Measurements from ENCODE around the gene NOSIP.
A peak's percentile ranks its signal among the peaks of the same experiment; 100 is the strongest.

NOSIP gene

DNA sequence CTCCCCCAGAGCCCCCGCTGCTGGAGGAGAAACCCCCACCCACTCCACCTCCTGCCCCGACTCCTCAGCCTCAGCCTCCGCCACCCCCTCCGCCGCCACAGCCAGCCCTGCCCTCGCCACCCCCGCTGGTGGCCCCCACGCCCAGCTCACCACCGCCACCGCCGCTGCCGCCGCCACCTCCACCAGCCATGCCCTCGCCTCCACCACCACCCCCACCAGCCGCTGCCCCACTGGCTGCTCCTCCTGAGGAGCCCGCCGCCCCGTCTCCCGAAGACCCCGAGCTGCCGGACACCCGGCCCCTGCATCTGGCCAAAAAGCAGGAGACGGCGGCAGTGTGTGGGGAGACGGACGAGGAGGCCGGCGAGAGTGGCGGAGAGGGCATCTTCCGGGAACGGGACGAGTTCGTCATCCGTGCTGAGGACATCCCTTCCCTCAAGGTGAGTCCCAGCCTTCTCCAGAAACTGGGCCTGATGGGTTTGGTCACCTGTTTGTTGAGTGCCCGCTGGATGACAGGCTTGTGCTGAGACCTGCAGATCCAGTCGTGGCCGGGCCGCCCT lies 21.2 kb upstream of the NOSIP start:
- peaks cover 38% of the 10 kb centered on the region for H3K36me3 Mint-ChIP-seq (ENCODE audit: low read depth)
- DNase-seq (ENCODE audit: low spot score): no peak
- no peaks in the 10 kb centered on the region for H3K27me3 Mint-ChIP-seq (ENCODE audit: low read depth)
- H3K4me3 Mint-ChIP-seq: no peak overlapping the region
- no peak overlapping the region for H3K27ac Mint-ChIP-seq
- no peaks in the 10 kb centered on the region for H3K9me3 Mint-ChIP-seq
- H3K4me1 Mint-ChIP-seq (ENCODE audit: low read depth): no peaks in the 10 kb centered on the region

DNA sequence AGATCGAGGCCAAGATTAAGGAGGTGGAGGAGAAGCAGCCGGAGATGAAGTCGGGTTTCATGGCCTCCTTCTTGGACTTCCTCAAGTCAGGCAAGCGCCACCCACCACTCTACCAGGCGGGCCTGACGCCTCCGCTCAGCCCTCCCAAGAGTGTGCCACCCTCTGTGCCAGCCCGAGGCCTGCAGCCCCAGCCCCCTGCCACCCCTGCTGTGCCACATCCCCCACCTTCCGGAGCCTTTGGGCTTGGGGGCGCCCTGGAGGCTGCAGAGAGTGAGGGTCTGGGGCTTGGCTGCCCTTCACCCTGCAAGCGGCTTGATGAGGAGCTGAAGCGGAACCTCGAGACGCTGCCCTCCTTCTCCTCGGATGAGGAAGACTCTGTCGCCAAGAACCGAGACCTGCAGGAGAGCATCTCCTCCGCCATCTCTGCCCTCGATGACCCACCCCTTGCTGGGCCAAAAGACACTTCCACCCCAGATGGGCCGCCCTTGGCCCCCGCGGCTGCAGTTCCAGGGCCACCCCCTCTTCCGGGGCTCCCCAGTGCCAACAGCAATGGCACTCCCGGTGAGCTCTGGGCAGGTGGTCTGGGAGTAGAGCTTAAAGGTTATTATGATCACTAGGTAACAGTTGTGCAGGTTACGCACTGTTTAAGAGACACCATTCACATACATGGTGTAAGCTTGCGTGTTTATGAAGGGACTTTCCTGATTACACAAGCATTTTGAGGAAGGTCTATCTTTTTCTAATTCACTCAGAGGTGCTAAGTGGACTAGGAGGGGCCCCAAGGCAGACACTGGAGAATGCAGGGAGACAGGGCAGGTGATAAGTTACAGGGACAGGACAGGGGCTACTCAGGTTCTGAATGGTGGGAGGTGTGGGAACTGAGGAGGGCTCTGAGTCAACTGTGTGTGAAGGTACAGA lies 19.3 kb upstream of the NOSIP start:
- H3K9me3 Mint-ChIP-seq: no peaks in the 10 kb centered on the region
- DNase-seq (ENCODE audit: low spot score): no peak
- H3K27me3 Mint-ChIP-seq (ENCODE audit: low read depth): no peaks in the 10 kb centered on the region
- H3K36me3 Mint-ChIP-seq (ENCODE audit: low read depth): peaks cover 38% of the 10 kb centered on the region
- H3K4me1 Mint-ChIP-seq (ENCODE audit: low read depth): no peaks in the 10 kb centered on the region
- H3K27ac Mint-ChIP-seq: no peak overlapping the region
- no peak overlapping the region for H3K4me3 Mint-ChIP-seq

DNA sequence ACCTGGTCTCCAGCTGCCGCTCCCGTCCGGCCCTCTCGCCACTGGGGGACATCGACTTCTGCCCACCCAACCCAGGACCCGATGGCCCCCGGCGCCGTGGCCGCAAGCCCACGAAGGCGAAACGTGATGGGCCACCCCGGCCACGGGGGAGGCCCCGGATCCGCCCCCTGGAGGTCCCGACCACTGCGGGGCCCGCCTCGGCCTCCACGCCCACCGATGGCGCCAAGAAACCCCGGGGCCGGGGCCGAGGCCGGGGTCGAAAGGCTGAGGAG lies 17.3 kb upstream of the NOSIP start:
- Mint-ChIP-seq H3K36me3 (ENCODE audit: low read depth) (peaks cover 43% of the 10 kb centered on the region), H3K4me3 (no peak overlapping the region)

DNA sequence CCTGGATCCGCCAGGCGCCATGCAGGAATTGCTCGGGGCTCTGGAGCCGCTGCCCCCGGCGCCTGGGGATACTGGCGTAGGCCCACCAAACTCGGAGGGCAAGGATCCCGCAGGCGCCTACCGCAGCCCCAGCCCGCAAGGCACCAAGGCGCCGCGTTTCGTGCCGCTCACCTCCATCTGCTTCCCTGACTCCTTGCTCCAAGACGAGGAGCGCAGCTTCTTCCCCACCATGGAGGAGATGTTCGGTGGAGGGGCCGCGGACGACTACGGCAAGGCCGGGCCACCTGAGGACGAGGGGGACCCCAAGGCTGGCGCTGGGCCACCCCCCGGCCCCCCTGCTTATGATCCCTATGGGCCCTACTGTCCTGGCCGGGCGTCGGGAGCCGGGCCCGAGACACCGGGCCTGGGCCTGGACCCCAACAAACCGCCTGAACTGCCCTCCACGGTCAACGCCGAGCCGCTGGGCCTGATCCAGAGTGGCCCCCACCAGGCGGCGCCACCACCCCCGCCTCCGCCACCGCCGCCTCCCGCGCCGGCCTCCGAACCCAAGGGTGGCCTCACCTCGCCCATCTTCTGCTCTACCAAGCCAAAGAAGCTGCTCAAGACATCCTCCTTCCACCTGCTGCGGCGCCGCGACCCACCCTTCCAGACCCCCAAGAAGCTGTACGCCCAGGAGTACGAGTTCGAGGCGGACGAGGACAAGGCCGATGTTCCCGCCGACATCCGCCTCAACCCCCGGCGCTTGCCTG lies 16.8 kb upstream of the NOSIP start:
- no peak overlapping the region for H3K27ac Mint-ChIP-seq
- peaks cover 39% of the 10 kb centered on the region for H3K36me3 Mint-ChIP-seq (ENCODE audit: low read depth)
- no peak overlapping the region for H3K4me3 Mint-ChIP-seq
- H3K27me3 Mint-ChIP-seq (ENCODE audit: low read depth): no peaks in the 10 kb centered on the region
- H3K4me1 Mint-ChIP-seq (ENCODE audit: low read depth): peaks cover 20% of the 10 kb centered on the region
- DNase-seq (ENCODE audit: low spot score): no peak
- H3K9me3 Mint-ChIP-seq: no peaks in the 10 kb centered on the region

More for the DNA sequence above, 17.3 kb upstream of the NOSIP start:
- peaks cover 14% of the 10 kb centered on the region for H3K4me1 Mint-ChIP-seq (ENCODE audit: low read depth)
- H3K27ac Mint-ChIP-seq: no peak overlapping the region
- H3K9me3 Mint-ChIP-seq: no peaks in the 10 kb centered on the region
- H3K27me3 Mint-ChIP-seq (ENCODE audit: low read depth): no peaks in the 10 kb centered on the region
- no peak for DNase-seq (ENCODE audit: low spot score)

DNA sequence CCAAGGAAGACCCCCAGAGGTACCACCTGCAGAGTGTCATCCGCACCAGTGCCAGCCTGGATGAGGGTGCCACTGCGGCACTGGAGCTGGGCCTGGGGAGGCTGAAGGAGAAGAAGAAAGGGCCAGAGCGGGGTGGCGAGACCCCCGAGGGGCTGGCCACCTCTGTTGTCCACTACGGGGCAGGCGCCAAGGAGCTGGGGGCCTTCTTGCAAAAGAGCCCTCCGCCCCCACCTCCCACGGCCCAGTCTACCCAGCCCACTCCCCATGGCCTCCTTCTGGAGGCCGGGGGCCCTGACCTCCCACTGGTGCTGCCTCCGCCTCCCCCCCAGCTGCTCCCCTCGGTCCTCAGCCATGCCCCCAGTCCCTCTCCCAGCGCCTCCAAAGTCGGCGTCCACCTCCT lies 16.1 kb upstream of the NOSIP start:
- Mint-ChIP-seq H3K27ac (no peak overlapping the region), H3K4me3 (no peak overlapping the region), H3K36me3 (ENCODE audit: low read depth) (peaks cover 35% of the 10 kb centered on the region), H3K27me3 (ENCODE audit: low read depth) (no peaks in the 10 kb centered on the region), H3K9me3 (no peaks in the 10 kb centered on the region), H3K4me1 (ENCODE audit: low read depth) (peaks cover 20% of the 10 kb centered on the region)
- no peak for DNase-seq (ENCODE audit: low spot score)

DNA sequence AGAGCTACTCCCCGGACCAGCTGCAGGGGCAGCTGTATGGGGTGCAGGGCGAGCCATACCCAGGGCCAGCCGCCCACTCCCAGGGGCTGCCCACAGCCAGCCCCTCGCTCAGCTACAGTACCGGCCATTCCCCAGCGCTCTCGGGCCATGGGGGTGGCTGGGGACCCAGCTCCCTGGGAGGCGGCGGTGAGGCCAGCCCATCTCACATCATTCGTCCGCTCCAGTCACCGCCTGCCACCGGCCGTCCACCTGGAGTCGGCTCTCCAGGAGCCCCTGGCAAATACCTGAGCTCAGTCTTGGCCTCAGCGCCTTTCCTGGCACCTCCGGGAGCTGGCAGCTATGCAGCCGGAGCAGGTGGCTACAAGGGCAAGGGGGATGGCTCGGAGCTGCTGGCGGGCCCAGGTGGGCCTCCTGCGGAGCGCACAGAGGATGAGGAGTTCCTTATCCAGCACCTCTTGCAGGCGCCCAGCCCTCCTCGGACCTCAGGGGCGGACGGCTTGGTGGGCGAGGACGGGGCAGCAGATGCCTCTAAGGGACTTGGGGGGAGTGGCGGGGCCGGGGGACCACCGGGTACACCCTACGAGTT lies 15.6 kb upstream of the NOSIP start:
- H3K27ac Mint-ChIP-seq: no peak overlapping the region
- no peak for DNase-seq (ENCODE audit: low spot score)
- H3K36me3 Mint-ChIP-seq (ENCODE audit: low read depth): peaks cover 31% of the 10 kb centered on the region
- H3K4me1 Mint-ChIP-seq (ENCODE audit: low read depth): peaks cover 20% of the 10 kb centered on the region
- no peak overlapping the region for H3K4me3 Mint-ChIP-seq
- no peaks in the 10 kb centered on the region for H3K9me3 Mint-ChIP-seq
- H3K27me3 Mint-ChIP-seq (ENCODE audit: low read depth): no peaks in the 10 kb centered on the region

DNA sequence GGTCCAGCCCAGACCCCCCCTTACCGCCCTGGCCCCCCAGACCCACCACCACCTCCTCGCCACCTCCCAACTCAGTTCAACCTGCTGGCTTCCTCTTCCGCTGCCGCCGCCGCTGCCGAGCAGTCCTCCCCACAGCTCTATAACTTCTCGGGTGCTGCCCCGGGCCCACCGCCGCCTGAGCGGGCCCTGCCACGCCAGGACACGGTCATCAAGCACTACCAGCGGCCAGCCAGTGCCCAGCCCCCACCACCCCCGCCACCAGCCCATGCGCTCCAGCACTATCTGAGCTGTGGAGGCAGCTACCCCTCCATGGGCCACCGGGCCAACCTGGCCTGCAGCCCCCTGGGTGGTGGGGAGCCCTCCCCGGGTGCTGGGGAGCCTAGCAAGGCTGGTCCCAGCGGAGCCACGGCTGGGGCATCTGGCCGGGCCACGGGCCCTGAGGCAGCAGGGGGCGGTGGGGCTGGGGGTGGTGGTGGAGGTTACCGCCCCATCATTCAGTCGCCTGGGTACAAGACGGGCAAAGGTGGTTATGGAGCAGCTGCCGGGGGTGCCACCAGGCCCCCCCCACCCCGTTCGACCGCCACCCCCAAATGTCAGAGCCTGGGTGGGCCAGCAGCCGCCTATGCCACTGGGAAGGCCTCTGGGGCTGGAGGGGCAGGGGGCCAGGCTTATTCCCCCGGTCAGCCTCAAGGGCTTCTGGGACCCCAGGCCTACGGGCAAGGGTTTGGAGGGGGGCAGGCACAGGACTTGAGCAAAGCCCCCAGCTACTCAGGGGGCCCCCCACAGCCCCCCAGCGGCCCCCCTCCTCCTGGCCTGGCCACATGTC lies 14.8 kb upstream of the NOSIP start:
- H3K36me3 Mint-ChIP-seq (ENCODE audit: low read depth): peaks cover 26% of the 10 kb centered on the region
- no peak overlapping the region for H3K4me3 Mint-ChIP-seq
- no peak overlapping the region for H3K27ac Mint-ChIP-seq
- no peaks in the 10 kb centered on the region for H3K27me3 Mint-ChIP-seq (ENCODE audit: low read depth)
- H3K9me3 Mint-ChIP-seq: no peaks in the 10 kb centered on the region
- no peak for DNase-seq (ENCODE audit: low spot score)
- peaks cover 20% of the 10 kb centered on the region for H3K4me1 Mint-ChIP-seq (ENCODE audit: low read depth)

DNA sequence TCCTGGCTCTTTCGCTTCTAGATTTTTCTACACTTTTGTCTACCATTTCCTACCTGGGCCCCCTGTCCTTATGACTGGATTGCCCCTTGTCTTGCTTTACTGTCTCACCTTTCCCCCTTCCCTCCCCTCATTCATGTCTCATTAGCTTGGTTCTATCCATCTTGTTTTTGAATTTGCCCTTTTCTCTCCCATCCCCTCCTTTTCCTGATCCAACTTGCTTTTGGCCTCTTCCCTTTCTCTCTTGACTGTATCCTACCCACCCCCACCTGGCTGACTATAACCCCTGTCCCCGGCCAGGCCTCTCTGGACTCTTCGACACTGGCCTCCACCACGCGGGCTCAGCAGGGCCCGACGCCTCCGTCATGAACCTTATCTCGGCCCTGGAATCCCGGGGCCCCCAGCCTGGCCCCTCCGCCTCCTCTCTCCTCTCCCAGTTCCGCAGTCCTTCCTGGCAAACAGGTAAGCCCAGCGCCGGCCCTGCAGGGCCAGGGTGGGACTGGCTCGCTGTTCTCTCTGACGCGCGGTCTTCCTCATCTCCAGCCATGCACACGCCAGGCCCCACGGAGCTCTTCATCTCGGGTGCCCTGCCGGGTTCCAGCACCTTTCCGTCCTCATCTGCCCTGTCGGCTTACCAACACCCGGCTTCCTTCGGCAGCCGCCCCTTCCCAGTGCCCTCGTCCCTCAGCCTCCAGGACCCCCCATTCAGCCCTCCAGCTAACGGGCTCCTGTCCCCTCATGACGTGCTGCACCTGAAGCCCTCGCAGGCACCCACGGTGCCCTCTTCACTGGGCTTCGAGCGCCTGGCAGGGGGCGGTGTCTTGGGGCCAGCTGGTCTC lies 14.0 kb upstream of the NOSIP start:
- no peaks in the 10 kb centered on the region for H3K9me3 Mint-ChIP-seq
- H3K4me1 Mint-ChIP-seq (ENCODE audit: low read depth): peaks cover 25% of the 10 kb centered on the region
- peak overlapping the region; percentile 92 for H3K27ac Mint-ChIP-seq
- no peaks in the 10 kb centered on the region for H3K27me3 Mint-ChIP-seq (ENCODE audit: low read depth)
- H3K36me3 Mint-ChIP-seq (ENCODE audit: low read depth): peaks cover 22% of the 10 kb centered on the region
- H3K4me3 Mint-ChIP-seq: peak overlapping the region; percentile 95
- no peak for DNase-seq (ENCODE audit: low spot score)

DNA sequence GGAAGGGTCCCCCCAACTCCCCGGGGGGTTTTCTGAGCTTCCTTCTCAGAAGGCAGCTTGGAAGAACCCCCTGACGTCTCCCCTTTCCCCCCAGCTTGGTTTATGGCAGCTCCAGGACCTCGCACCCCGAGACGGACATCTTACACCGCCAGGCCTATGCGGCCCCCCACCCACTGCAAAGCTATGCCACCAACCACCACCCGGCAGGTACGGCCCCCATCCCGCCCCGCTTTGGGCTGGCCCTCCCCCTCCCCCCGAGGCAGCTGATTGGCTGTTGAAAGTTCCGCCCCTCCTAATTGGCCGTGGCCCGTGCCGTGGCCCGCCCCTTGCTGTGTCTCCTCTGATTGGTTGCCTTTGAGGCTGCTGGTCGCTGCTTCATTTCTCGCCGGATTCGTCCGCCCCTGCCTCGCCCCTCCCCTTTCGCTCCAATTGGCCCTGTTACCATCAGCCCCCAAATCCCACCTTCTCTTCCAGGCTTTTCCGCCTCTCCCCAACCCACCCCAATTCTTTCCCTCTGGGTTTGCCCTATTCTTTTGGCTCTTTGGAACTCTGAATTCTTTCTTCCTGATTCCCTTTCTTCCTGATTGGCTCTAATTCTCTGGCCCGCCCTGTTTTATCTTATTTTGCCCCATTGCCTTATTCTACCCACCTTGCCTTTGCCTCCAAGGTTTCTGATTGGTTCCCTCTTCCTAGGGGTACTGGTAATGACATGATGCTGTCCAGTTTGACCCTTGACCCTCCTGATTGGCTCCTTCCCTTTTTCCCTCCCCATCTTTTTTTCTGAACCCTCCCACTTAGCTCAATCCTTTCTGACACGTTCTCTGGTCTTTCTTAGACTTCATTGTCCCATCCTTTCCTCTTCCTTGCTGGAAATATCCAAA lies 13.1 kb upstream of the NOSIP start:
- Mint-ChIP-seq H3K9me3 (no peaks in the 10 kb centered on the region), H3K36me3 (ENCODE audit: low read depth) (peaks cover 17% of the 10 kb centered on the region), H3K4me3 (peak overlapping the region; percentile 95), H3K27ac (peak overlapping the region; percentile 92), H3K27me3 (ENCODE audit: low read depth) (peaks cover 4% of the 10 kb centered on the region), H3K4me1 (ENCODE audit: low read depth) (peaks cover 30% of the 10 kb centered on the region)
- DNase-seq (ENCODE audit: low spot score): peak; percentile 92

DNA sequence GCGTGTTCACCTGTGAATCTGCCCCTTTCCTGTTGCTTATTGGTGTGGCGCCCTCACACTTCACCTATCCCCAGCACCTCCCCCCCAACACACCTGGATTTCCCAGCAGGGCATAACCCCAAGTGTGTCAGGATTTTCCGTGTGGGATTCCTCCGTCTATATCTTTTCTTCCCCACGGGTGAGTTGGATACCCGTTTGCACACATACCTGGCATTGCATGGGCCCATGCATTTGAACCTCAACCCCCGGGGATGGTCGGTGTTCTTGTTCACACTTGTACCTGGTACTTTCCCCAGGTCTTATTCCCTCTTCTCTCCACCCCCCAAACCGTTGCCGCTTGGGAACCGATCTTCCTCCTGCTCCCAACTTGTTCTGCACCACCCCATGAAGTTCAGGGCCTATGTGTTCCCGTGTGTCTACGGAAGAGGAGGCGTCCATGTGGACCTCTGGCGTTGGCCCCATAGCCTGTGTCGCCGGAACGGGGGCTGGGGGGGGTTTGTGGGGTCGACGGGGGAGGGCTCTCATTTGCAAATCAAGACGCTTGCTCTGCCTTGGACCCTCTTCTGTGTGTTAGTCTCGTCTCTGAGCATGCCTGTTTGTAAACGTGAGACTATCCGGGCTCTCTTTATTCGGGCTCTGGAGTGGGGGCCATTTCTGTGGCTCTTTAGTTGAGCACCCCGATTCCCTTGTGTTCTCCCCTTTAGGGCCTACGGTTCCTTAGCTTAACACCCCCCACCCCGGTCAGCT lies 12.3 kb upstream of the NOSIP start:
- DNase-seq (ENCODE audit: low spot score): peak; percentile 17
- H3K4me3 Mint-ChIP-seq: peak overlapping the region; percentile 95
- peaks cover 6% of the 10 kb centered on the region for H3K27me3 Mint-ChIP-seq (ENCODE audit: low read depth)
- peaks cover 30% of the 10 kb centered on the region for H3K4me1 Mint-ChIP-seq (ENCODE audit: low read depth)
- H3K36me3 Mint-ChIP-seq (ENCODE audit: low read depth): peaks cover 13% of the 10 kb centered on the region
- peak overlapping the region; percentile 92 for H3K27ac Mint-ChIP-seq
- no peaks in the 10 kb centered on the region for H3K9me3 Mint-ChIP-seq

DNA sequence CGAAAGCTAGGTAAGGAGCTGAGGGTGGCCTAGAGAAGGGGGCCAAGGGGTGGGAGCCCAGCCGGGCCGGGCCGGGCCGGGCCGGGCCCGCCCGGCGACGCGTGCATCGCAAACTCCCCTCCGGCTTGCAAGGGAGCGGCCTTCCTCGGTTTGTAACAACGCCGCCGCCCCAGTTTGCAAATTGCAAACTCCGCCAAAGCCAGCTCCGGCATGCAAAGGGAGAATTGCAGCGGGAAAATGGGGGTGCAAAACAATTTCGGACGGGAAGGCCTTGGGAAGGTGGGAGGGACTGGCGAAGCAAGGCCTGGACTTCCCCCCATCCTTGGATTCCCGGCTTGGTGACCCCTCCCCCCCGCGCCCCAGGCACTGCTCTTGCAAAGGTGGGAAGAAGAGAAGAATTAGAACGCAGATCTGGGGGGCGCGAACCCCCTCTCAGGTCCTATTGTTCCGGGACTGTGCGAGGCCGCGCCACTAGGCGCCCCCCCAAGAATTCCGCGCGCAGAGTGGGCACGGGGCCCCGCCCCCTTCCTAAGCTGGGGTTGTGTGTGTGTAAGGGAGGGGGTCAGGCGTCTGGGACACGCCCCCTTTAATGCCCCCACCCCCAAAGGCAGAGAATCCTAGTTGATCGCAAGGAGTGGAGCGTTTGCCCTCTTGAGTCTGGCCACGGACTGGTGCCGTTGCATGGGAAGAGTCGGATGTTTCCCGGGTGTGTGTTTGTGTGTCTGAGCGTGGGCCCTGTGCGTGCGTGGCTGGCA lies 11.6 kb upstream of the NOSIP start:
- peaks cover 13% of the 10 kb centered on the region for H3K36me3 Mint-ChIP-seq (ENCODE audit: low read depth)
- peak; percentile 40 for DNase-seq (ENCODE audit: low spot score)
- H3K9me3 Mint-ChIP-seq: no peaks in the 10 kb centered on the region
- H3K4me3 Mint-ChIP-seq: peak overlapping the region; percentile 95
- peak overlapping the region; percentile 92 for H3K27ac Mint-ChIP-seq
- peaks cover 30% of the 10 kb centered on the region for H3K4me1 Mint-ChIP-seq (ENCODE audit: low read depth)
- H3K27me3 Mint-ChIP-seq (ENCODE audit: low read depth): peaks cover 6% of the 10 kb centered on the region

All from T-helper 2 cell treated with Interferon-gamma antibody and Interleukin-4, amounts not matched to agents 5 μg/mL and 100 μg/mL, for 36 hours (primary cell).